ENCODE data around the gene UNC13A.

The UNC13A gene

DNA sequence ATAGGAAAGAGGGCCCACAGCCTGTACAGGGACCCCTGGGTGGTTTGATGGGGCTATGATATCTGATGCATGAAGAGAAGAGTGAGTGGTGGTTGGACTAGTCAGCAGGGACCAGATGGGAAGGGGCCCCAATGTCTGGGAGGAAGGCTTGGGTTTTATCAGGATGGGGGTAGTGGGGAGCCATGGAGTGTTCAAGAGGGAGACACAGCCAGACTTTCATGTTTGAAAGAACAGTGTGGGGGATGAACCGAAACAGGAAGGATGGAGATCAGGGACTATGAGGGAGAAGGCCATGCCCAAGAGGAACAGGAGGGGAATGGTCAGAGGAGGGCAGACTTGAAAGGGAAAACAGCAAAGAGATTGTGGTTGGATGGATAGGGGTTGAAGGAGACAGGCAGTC is 63.1 kb downstream of the UNC13A start:
- no peaks in the 10 kb centered on the region for H3K9me2 ChIP-seq (replicated peaks; ENCODE audit: low read depth, low read length)
- peaks cover 4% of the 10 kb centered on the region for H3K4me1 ChIP-seq (ENCODE audit: insufficient read depth, low read length, poor library complexity, severe bottlenecking)
- H3F3A ChIP-seq (ENCODE audit: low read depth) = no peaks in the 10 kb centered on the region
- H3K9me3 ChIP-seq (ENCODE audit: insufficient read depth, low read depth, low read length) = no peaks in the 10 kb centered on the region
- no peak overlapping the region for H3K4me2 ChIP-seq (ENCODE audit: low read depth, low read length, poor library complexity, severe bottlenecking)
- no peaks in the 10 kb centered on the region for H3K79me2 ChIP-seq (ENCODE audit: insufficient read depth, low read length)
- no peak overlapping the region for H3K4me3 ChIP-seq (ENCODE audit: low read length, poor library complexity, severe bottlenecking)
- H3K36me3 ChIP-seq (ENCODE audit: insufficient read depth, low read length) = no peaks in the 10 kb centered on the region
- H4K20me1 ChIP-seq (ENCODE audit: insufficient read depth, low read length, poor library complexity, severe bottlenecking) = no peaks in the 10 kb centered on the region
- no peak for TF ChIP-seq CTCF (conservative IDR thresholded peaks at IDR 0.05; ENCODE audit: low read length)
- TF ChIP-seq EZH2phosphoT487 (IDR thresholded peaks at IDR 0.05; ENCODE audit: borderline replicate concordance) = no peak
- H2AFZ ChIP-seq (ENCODE audit: low read length) = no peak overlapping the region
- H3K27me3 ChIP-seq (ENCODE audit: insufficient read depth, low read length, poor library complexity, severe bottlenecking) = no peaks in the 10 kb centered on the region
- no peak overlapping the region for H3K9ac ChIP-seq (ENCODE audit: low read depth, low read length, poor library complexity, severe bottlenecking)

GRCh38 chr19:17624314-17624991 is 63.7 kb downstream of the UNC13A start:
- Histone ChIP-seq H4K20me1 (ENCODE audit: insufficient read depth, low read length, poor library complexity, severe bottlenecking) (no peaks in the 10 kb centered on the region), H3K4me3 (ENCODE audit: low read length, poor library complexity, severe bottlenecking) (no peak overlapping the region), H3K27me3 (ENCODE audit: insufficient read depth, low read length, poor library complexity, severe bottlenecking) (no peaks in the 10 kb centered on the region), H3K36me3 (ENCODE audit: insufficient read depth, low read length) (no peaks in the 10 kb centered on the region), H3F3A (ENCODE audit: low read depth) (no peaks in the 10 kb centered on the region), H2AFZ (ENCODE audit: low read length) (no peak overlapping the region), H3K9ac (ENCODE audit: low read depth, low read length, poor library complexity, severe bottlenecking) (no peak overlapping the region), H3K9me3 (ENCODE audit: insufficient read depth, low read depth, low read length) (no peaks in the 10 kb centered on the region), H3K79me2 (ENCODE audit: insufficient read depth, low read length) (no peaks in the 10 kb centered on the region), H3K9me2 (replicated peaks; ENCODE audit: low read depth, low read length) (no peaks in the 10 kb centered on the region), H3K4me2 (ENCODE audit: low read depth, low read length, poor library complexity, severe bottlenecking) (no peak overlapping the region), H3K4me1 (ENCODE audit: insufficient read depth, low read length, poor library complexity, severe bottlenecking) (peaks cover 4% of the 10 kb centered on the region)
- no peak for TF ChIP-seq EZH2phosphoT487 (IDR thresholded peaks at IDR 0.05; ENCODE audit: borderline replicate concordance)
- TF ChIP-seq CTCF (conservative IDR thresholded peaks at IDR 0.05; ENCODE audit: low read length) = no peak

DNA sequence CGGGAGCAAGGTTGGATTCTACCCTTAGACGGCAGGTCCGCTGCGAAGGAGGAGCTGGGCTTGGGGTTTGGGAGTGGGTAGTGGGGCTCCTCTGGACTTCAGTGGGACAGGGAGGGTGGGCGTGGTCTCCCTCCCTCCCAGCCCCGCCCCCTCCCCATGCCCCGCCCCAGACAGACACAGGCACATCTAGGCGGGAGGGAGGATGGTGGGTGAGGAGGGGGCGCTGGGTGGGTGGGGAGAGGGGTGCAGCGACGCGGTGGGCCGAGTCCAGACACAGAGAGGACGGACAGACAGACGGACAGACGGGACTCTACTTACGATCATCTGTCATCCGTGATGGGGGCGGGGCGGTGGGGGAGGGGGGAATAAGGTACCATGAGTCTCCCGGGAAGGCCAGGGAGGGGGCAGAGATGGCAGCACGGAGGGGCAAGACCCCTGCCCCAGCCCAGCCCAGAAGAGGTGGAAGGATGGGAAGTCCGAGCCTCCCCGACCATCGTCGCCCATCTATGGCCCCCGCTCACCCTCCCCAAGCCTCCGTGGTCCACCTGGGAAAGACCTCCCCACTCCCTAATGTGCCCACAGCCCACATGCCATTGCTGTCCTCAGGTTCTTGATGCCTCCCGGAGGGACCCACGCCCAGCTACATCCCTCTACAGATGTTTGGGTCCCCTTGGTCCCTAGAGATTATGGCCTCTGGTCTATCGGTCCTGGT is 64.8 kb downstream of the UNC13A start:
- no peaks in the 10 kb centered on the region for H3K36me3 ChIP-seq (ENCODE audit: insufficient read depth, low read length)
- no peak overlapping the region for H3K4me2 ChIP-seq (ENCODE audit: low read depth, low read length, poor library complexity, severe bottlenecking)
- H3K79me2 ChIP-seq (ENCODE audit: insufficient read depth, low read length) = no peaks in the 10 kb centered on the region
- H3K9me2 ChIP-seq (replicated peaks; ENCODE audit: low read depth, low read length) = no peaks in the 10 kb centered on the region
- no peak overlapping the region for H2AFZ ChIP-seq (ENCODE audit: low read length)
- no peak overlapping the region for H3K4me3 ChIP-seq (ENCODE audit: low read length, poor library complexity, severe bottlenecking)
- no peak overlapping the region for H3K9ac ChIP-seq (ENCODE audit: low read depth, low read length, poor library complexity, severe bottlenecking)
- TF ChIP-seq CTCF (conservative IDR thresholded peaks at IDR 0.05; ENCODE audit: low read length) = no peak
- no peak for TF ChIP-seq EZH2phosphoT487 (IDR thresholded peaks at IDR 0.05; ENCODE audit: borderline replicate concordance)
- peaks cover 4% of the 10 kb centered on the region for H3K4me1 ChIP-seq (ENCODE audit: insufficient read depth, low read length, poor library complexity, severe bottlenecking)
- H3F3A ChIP-seq (ENCODE audit: low read depth) = no peaks in the 10 kb centered on the region
- no peaks in the 10 kb centered on the region for H3K27me3 ChIP-seq (ENCODE audit: insufficient read depth, low read length, poor library complexity, severe bottlenecking)
- no peaks in the 10 kb centered on the region for H3K9me3 ChIP-seq (ENCODE audit: insufficient read depth, low read depth, low read length)
- H4K20me1 ChIP-seq (ENCODE audit: insufficient read depth, low read length, poor library complexity, severe bottlenecking) = no peaks in the 10 kb centered on the region
